ENCODE measurements around the gene POLE.

DNA sequence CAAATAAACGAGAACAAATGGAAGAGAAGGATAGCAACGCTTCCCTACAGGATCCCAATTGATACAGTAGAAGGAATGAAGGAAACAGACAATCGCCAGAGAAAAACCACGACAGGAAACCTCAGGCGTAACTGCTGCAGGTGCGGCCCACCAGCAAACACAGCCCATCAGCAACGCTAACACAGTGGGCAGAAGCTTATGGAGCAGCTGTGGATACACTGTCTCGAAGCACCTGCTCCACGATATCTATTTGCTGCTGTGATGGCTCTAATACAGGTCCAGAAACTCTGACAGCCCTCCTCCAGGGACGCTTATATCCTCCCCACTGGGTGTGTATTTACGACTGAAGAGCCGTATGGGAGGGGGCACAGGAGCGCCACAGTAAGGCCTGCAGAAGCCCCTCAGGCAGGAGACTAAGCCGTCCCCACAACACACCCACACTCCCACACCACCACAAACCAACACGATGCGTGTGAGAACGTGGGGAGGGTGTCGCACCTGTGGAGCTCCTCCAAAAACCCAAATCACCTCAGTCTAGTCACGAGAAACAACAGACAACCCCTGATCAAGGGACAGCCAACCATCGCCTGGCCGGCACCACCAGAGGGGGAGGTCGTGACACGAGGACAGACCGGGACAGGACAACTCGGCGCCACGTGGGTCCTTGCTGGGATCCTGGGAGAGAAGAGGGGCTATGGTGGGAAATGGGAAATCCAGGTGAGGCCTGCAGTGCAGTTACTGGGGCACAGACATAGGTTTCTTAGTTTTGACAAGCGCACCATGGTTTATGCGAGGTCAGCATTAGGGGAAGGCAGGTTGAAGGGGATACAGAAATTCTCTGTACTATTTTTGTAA, 24.0 kb downstream of the POLE start:
- TF ChIP-seq TEAD4 (CRISPR knock-in tag; IDR thresholded peaks at IDR 0.05) (no peak), IRF2 (CRISPR knock-in tag; IDR thresholded peaks at IDR 0.05; ENCODE audit: borderline replicate concordance, low read depth) (no peak), ZNF317 (CRISPR knock-in tag; IDR thresholded peaks at IDR 0.05; ENCODE audit: borderline replicate concordance, low read depth) (no peak), NR1H2 (CRISPR knock-in tag; IDR thresholded peaks at IDR 0.05) (no peak)
- TF ChIP-seq, protein P1, sequence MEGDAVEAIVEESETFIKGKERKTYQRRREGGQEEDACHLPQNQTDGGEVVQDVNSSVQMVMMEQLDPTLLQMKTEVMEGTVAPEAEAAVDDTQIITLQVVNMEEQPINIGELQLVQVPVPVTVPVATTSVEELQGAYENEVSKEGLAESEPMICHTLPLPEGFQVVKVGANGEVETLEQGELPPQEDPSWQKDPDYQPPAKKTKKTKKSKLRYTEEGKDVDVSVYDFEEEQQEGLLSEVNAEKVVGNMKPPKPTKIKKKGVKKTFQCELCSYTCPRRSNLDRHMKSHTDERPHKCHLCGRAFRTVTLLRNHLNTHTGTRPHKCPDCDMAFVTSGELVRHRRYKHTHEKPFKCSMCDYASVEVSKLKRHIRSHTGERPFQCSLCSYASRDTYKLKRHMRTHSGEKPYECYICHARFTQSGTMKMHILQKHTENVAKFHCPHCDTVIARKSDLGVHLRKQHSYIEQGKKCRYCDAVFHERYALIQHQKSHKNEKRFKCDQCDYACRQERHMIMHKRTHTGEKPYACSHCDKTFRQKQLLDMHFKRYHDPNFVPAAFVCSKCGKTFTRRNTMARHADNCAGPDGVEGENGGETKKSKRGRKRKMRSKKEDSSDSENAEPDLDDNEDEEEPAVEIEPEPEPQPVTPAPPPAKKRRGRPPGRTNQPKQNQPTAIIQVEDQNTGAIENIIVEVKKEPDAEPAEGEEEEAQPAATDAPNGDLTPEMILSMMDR (IDR thresholded peaks at IDR 0.05): no peak
- TF ChIP-seq, protein P2, sequence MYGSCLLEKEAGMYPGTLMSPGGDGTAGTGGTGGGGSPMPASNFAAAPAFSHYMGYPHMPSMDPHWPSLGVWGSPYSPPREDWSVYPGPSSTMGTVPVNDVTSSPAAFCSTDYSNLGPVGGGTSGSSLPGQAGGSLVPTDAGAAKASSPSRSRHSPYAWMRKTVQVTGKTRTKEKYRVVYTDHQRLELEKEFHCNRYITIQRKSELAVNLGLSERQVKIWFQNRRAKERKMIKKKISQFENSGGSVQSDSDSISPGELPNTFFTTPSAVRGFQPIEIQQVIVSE (CRISPR knock-in tag; IDR thresholded peaks at IDR 0.05; ENCODE audit: borderline replicate concordance): no peak
- TF ChIP-seq, protein P3, sequence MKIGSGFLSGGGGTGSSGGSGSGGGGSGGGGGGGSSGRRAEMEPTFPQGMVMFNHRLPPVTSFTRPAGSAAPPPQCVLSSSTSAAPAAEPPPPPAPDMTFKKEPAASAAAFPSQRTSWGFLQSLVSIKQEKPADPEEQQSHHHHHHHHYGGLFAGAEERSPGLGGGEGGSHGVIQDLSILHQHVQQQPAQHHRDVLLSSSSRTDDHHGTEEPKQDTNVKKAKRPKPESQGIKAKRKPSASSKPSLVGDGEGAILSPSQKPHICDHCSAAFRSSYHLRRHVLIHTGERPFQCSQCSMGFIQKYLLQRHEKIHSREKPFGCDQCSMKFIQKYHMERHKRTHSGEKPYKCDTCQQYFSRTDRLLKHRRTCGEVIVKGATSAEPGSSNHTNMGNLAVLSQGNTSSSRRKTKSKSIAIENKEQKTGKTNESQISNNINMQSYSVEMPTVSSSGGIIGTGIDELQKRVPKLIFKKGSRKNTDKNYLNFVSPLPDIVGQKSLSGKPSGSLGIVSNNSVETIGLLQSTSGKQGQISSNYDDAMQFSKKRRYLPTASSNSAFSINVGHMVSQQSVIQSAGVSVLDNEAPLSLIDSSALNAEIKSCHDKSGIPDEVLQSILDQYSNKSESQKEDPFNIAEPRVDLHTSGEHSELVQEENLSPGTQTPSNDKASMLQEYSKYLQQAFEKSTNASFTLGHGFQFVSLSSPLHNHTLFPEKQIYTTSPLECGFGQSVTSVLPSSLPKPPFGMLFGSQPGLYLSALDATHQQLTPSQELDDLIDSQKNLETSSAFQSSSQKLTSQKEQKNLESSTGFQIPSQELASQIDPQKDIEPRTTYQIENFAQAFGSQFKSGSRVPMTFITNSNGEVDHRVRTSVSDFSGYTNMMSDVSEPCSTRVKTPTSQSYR (CRISPR knock-in tag; IDR thresholded peaks at IDR 0.05): no peak

All from WTC11 (cell line).